ENCODE results near the gene ZNF628. TPM values are rescaled to one million over a fixed set of nuclear protein-coding genes. Genes with fewer than 3 reads are reported as not detected.

Gene ZNF628
- total and polyA plus RNA-seq, 2 of the 8 experiments (the other 6 are each of a cell fraction or from before 2014, with no cell fraction given) = 1.7 to 10.8 TPM

- Histone ChIP-seq H3K23ac (ENCODE audit: insufficient read length) (no peak overlapping the region), H3K4me2 (ENCODE audit: insufficient read depth in 1 of 2, low read depth in 2 of 2, low read length in 2 of 2) (peak overlapping the region; percentile 53 to 75; a peak in 3 of 4 replicates)
- CTCF ChIA-PET (ENCODE audit: partially characterized antibody) = interaction anchor here (0.7 to 1.9 kb wide), 6 partner anchors 8 to 197 kb away, joined by 3 to 7 read pairs (median 4); no protein-coding TSS in a partner anchor
These were observed 13.5 kb downstream of the ZNF628 start for GRCh38 chr19:55489711-55490477.

More at GRCh38 chr19:55489711-55490477, 13.5 kb downstream of the ZNF628 start:
- 64% methylated on average over 9 of the region's 21 CpGs; no CpG with 5 or more reads in 1 of the 2 experiments for WGBS, 2 experiments (ENCODE audit: extremely low coverage in 1 of 2, insufficient coverage in 1 of 2, insufficient read length in 1 of 2, insufficient replicate concordance in 2 of 2, low coverage in 1 of 2, low lambda C conversion rate in 2 of 2, missing lambda C conversion rate in 1 of 2)
- Histone ChIP-seq H3K56ac (replicated peaks; ENCODE audit: insufficient read length, low read depth, low read length) (no peak overlapping the region), H2BK5ac (ENCODE audit: low read depth, low read length) (0 out of 2 replicates have a peak overlapping the region, but pooled peaks have one; percentile 71), H4K5ac (ENCODE audit: insufficient read length, low read depth, low read length) (no peak overlapping the region), H3K18ac (ENCODE audit: extremely low read depth, low read length) (peak overlapping the region; percentile 78), H3K9me3 (ENCODE audit: insufficient read depth in 2 of 2, low read depth in 1 of 2, low read length in 1 of 2) (no peaks in the 10 kb centered on the region), H3K9ac (replicated peaks in 1 of 4; ENCODE audit: extremely low read depth in 1 of 4, low read depth in 3 of 4, low read length in 3 of 4) (no peak overlapping the region; a peak in 2 of 7 replicates), H3K4me1 (replicated peaks in 1 of 4; ENCODE audit: control insufficient read depth in 3 of 4, insufficient read depth in 4 of 4, low read length in 3 of 4) (peaks cover 0 to 46% (median 31%) of the 10 kb centered on the region in 4 experiments; a peak in 6 of 7 replicates), H3K4ac (replicated peaks; ENCODE audit: insufficient read length, low read depth, low read length) (no peak overlapping the region), H3K27me3 (replicated peaks in 1 of 4; ENCODE audit: control insufficient read depth in 3 of 4, extremely low read depth in 1 of 4, insufficient read depth in 3 of 4, low read length in 3 of 4) (no peaks in the 10 kb centered on the region; a peak in 2 of 7 replicates), H3K79me1 (ENCODE audit: low read depth, low read length) (peaks cover 4% of the 10 kb centered on the region; the same call in 1 of the 2 replicates), H3K14ac (ENCODE audit: insufficient read length) (peak overlapping the region; percentile 61), H2AK5ac (ENCODE audit: low read depth, low read length) (no peak overlapping the region), H2BK120ac (replicated peaks; ENCODE audit: low read depth, low read length) (no peak overlapping the region), H4K20me1 (replicated peaks in 1 of 2; ENCODE audit: control insufficient read depth in 1 of 2, insufficient read depth in 2 of 2, low read length in 2 of 2) (peaks cover 0 to 4% of the 10 kb centered on the region in 2 experiments), H2BK12ac (ENCODE audit: low read depth, low read length) (peak overlapping the region; percentile 84; the same call in 1 of the 2 replicates), H3K23me2 (ENCODE audit: low read depth, low read length) (peaks cover 7% of the 10 kb centered on the region), H2AFZ (ENCODE audit: low read length) (no peak overlapping the region), H3K36me3 (ENCODE audit: control insufficient read depth in 2 of 4, insufficient read depth in 4 of 4, low read length in 3 of 4) (no peaks in the 10 kb centered on the region; a peak in 1 of 8 replicates), H4K8ac (ENCODE audit: extremely low read depth, insufficient read depth, low read length) (peak overlapping the region; percentile 71; the same call in 1 of the 2 replicates), H3K27ac (ENCODE audit: low read depth, low read length) (no peak overlapping the region), H2BK20ac (ENCODE audit: low read length) (no peak overlapping the region), H4K91ac (replicated peaks; ENCODE audit: insufficient read length, low read length) (peak overlapping the region; percentile 81), H3K79me2 (ENCODE audit: control insufficient read depth in 1 of 2, insufficient read depth in 2 of 2, low read length in 2 of 2) (peaks cover 0 to 5% of the 10 kb centered on the region in 2 experiments; a peak in 1 of 4 replicates), H3K4me3 (ENCODE audit: extremely low read depth in 1 of 4, insufficient read depth in 2 of 4, low read depth in 3 of 4, low read length in 4 of 4) (peak overlapping the region in 1 of 4 experiments; percentile 57; a peak in 1 of 8 replicates), H2BK15ac (ENCODE audit: low read length) (no peak overlapping the region; the same call in 1 of the 2 replicates)
- POLR2A ChIA-PET (ENCODE audit: partially characterized antibody) = interaction anchor here (0.8 to 7.5 kb wide), 6 partner anchors 8 to 110 kb away, joined by 3 to 57 read pairs (median 4); partner anchors contain the start of genes FIZ1, UBE2S and ZNF628
- FAIRE-seq (no peak), DNase-seq (ENCODE audit: low read depth in 1 of 2, low spot score in 2 of 2) (no peak)
- TF ChIP-seq CBX5 (IDR thresholded peaks at IDR 0.05; ENCODE audit: low read depth, low read length) (no peak), POLR2A (IDR thresholded peaks at IDR 0.05; ENCODE audit: control extremely low read depth in 1 of 2, low read depth in 2 of 2, low read length in 2 of 2) (no peak), CTBP2 (IDR thresholded peaks at IDR 0.05; ENCODE audit: borderline replicate concordance, insufficient read depth, insufficient read length, low read length) (no peak), SP4 (IDR thresholded peaks at IDR 0.05; ENCODE audit: low read length) (no peak), POU5F1 (IDR thresholded peaks at IDR 0.05; ENCODE audit: low read depth, low read length) (no peak)
